ENCODE results near the gene RBFOX2. TPM values are rescaled to one million over a fixed set of nuclear protein-coding genes. Genes with fewer than 3 reads are reported as not detected.

RBFOX2 gene
- total RNA-seq, 1 experiment from 2014 or later = 91.1 TPM

GRCh38 chr22:35725521-35725920, 303.1 kb downstream of the RBFOX2 start:
- H3K36me3 Mint-ChIP-seq (ENCODE audit: insufficient read depth, unreplicated experiment) = no peaks in the 10 kb centered on the region
- DNase-seq = no peak
- ChIA-PET POLR2A (no interaction called here), CTCF (no interaction called here)
- intact Hi-C loops (cut with micrococcal nuclease; ENCODE audit: unreplicated experiment) = no loop called here
- H3K27ac Mint-ChIP-seq (ENCODE audit: unreplicated experiment) = no peak overlapping the region
- H3K4me1 Mint-ChIP-seq (ENCODE audit: low read depth, unreplicated experiment) = no peaks in the 10 kb centered on the region
- no peak overlapping the region for H3K4me3 Mint-ChIP-seq (ENCODE audit: unreplicated experiment)
- Histone ChIP-seq H3K4me3 (ENCODE audit: low read depth, low read length) (no peak overlapping the region), H3K27me3 (replicated peaks; ENCODE audit: control insufficient read depth, insufficient read depth, low read length) (no peaks in the 10 kb centered on the region), H3K9me3 (no peaks in the 10 kb centered on the region), H3K4me1 (no peaks in the 10 kb centered on the region), H3K36me3 (ENCODE audit: control insufficient read depth, insufficient read depth, low read length) (no peaks in the 10 kb centered on the region)
- TF ChIP-seq, protein P1, sequence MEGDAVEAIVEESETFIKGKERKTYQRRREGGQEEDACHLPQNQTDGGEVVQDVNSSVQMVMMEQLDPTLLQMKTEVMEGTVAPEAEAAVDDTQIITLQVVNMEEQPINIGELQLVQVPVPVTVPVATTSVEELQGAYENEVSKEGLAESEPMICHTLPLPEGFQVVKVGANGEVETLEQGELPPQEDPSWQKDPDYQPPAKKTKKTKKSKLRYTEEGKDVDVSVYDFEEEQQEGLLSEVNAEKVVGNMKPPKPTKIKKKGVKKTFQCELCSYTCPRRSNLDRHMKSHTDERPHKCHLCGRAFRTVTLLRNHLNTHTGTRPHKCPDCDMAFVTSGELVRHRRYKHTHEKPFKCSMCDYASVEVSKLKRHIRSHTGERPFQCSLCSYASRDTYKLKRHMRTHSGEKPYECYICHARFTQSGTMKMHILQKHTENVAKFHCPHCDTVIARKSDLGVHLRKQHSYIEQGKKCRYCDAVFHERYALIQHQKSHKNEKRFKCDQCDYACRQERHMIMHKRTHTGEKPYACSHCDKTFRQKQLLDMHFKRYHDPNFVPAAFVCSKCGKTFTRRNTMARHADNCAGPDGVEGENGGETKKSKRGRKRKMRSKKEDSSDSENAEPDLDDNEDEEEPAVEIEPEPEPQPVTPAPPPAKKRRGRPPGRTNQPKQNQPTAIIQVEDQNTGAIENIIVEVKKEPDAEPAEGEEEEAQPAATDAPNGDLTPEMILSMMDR (IDR thresholded peaks at IDR 0.05; ENCODE audit: insufficient read depth in 1 of 2, low read depth in 1 of 2, low read length in 1 of 2, severe bottlenecking in 1 of 2, unreplicated experiment in 1 of 2) = no peak
- H3K9me3 Mint-ChIP-seq (ENCODE audit: unreplicated experiment) = no peaks in the 10 kb centered on the region
- no TSS peak for BruUV-seq (replicated peaks)
- no peaks in the 10 kb centered on the region for H3K27me3 Mint-ChIP-seq (ENCODE audit: insufficient read depth, unreplicated experiment)

- ChIA-PET CTCF (no interaction called here), POLR2A (no interaction called here)
- Histone ChIP-seq H3K36me3 (ENCODE audit: control insufficient read depth, insufficient read depth, low read length) (no peaks in the 10 kb centered on the region), H3K4me3 (ENCODE audit: low read depth, low read length) (no peak overlapping the region), H3K27me3 (replicated peaks; ENCODE audit: control insufficient read depth, insufficient read depth, low read length) (no peaks in the 10 kb centered on the region), H3K4me1 (no peaks in the 10 kb centered on the region), H3K9me3 (no peaks in the 10 kb centered on the region)
- no TSS peak for BruUV-seq (replicated peaks)
- TF ChIP-seq, protein P1 (IDR thresholded peaks at IDR 0.05; ENCODE audit: insufficient read depth in 1 of 2, low read depth in 1 of 2, low read length in 1 of 2, severe bottlenecking in 1 of 2, unreplicated experiment in 1 of 2) = no peak
- DNase-seq = no peak
- no peaks in the 10 kb centered on the region for H3K27me3 Mint-ChIP-seq (ENCODE audit: insufficient read depth, unreplicated experiment)
- intact Hi-C loops (cut with micrococcal nuclease; ENCODE audit: unreplicated experiment) = no loop called here
- H3K4me3 Mint-ChIP-seq (ENCODE audit: unreplicated experiment) = no peak overlapping the region
- no peaks in the 10 kb centered on the region for H3K36me3 Mint-ChIP-seq (ENCODE audit: insufficient read depth, unreplicated experiment)
- no peaks in the 10 kb centered on the region for H3K9me3 Mint-ChIP-seq (ENCODE audit: unreplicated experiment)
- no peak overlapping the region for H3K27ac Mint-ChIP-seq (ENCODE audit: unreplicated experiment)
- no peaks in the 10 kb centered on the region for H3K4me1 Mint-ChIP-seq (ENCODE audit: low read depth, unreplicated experiment)
These were observed 306.7 kb downstream of the RBFOX2 start for GRCh38 chr22:35721960-35722359.

GRCh38 chr22:35719212-35719875, 309.3 kb downstream of the RBFOX2 start:
- H3K27ac Mint-ChIP-seq (ENCODE audit: unreplicated experiment) = no peak overlapping the region
- H3K4me3 ChIP-seq (ENCODE audit: low read depth, low read length) = no peak overlapping the region
- H3K9me3 ChIP-seq = no peaks in the 10 kb centered on the region
- ChIA-PET CTCF (no interaction called here), POLR2A (no interaction called here)
- intact Hi-C loops (cut with micrococcal nuclease; ENCODE audit: unreplicated experiment) = no loop called here
- H3K4me1 Mint-ChIP-seq (ENCODE audit: low read depth, unreplicated experiment) = no peaks in the 10 kb centered on the region
- H3K36me3 Mint-ChIP-seq (ENCODE audit: insufficient read depth, unreplicated experiment) = no peaks in the 10 kb centered on the region
- no peaks in the 10 kb centered on the region for H3K27me3 ChIP-seq (replicated peaks; ENCODE audit: control insufficient read depth, insufficient read depth, low read length)
- H3K36me3 ChIP-seq (ENCODE audit: control insufficient read depth, insufficient read depth, low read length) = no peaks in the 10 kb centered on the region
- no peaks in the 10 kb centered on the region for H3K4me1 ChIP-seq
- TF ChIP-seq, protein P1 (IDR thresholded peaks at IDR 0.05; ENCODE audit: insufficient read depth in 1 of 2, low read depth in 1 of 2, low read length in 1 of 2, severe bottlenecking in 1 of 2, unreplicated experiment in 1 of 2) = peak in 1 of 2 experiments; percentile 23
- no peaks in the 10 kb centered on the region for H3K27me3 Mint-ChIP-seq (ENCODE audit: insufficient read depth, unreplicated experiment)
- H3K4me3 Mint-ChIP-seq (ENCODE audit: unreplicated experiment) = no peak overlapping the region
- no peaks in the 10 kb centered on the region for H3K9me3 Mint-ChIP-seq (ENCODE audit: unreplicated experiment)
- DNase-seq = no peak
- no TSS peak for BruUV-seq (replicated peaks)

All from Caco-2 (cell line).